Vagina (tissue), 2 donors: ENCODE measurements around the gene DIAPH3.

Source experiments
- CTCF ChIP-seq, 3 experiments: fragments of 450-650 bp in 2 of 3; fragments of 200-600 bp in 1 of 3; sonication (generic) in 1 of 3; IDR thresholded peaks; one replicate each; pipeline ENCODE4 v1.5.1; 2017 to 2019; ENCODE audit warnings: antibody characterized with exemption in 3 of 3, mild to moderate bottlenecking in 2 of 3, moderate library complexity in 2 of 3
- POLR2A ChIP-seq, 2 donors: fragments of 450-650 bp; IDR thresholded peaks; one replicate each; pipeline ENCODE4 v1.6.1; 2017; ENCODE audit warnings: antibody characterized with exemption in 2 of 2, mild to moderate bottlenecking in 2 of 2, moderate library complexity in 2 of 2
- POLR2AphosphoS5 ChIP-seq, 2 donors: sonication (generic); formaldehyde crosslinking; IDR thresholded peaks; one replicate each; pipeline ENCODE4 v1.9.0; 2017; ENCODE audit warnings: antibody characterized with exemption in 2 of 2, mild to moderate bottlenecking in 2 of 2, low read depth in 1 of 2; ENCODE audit not compliant: insufficient read depth in 1 of 2

- no peak for TF ChIP-seq CTCF (IDR thresholded peaks at IDR 0.05)
- no peak for TF ChIP-seq POLR2AphosphoS5 (IDR thresholded peaks at IDR 0.05; ENCODE audit: insufficient read depth in 1 of 2, low read depth in 1 of 2)
- TF ChIP-seq POLR2A (IDR thresholded peaks at IDR 0.05): no peak
Observed at GRCh38 chr13:59744747-59745391, 418.9 kb downstream of the DIAPH3 start.
